ENCODE data around the gene UBE4A. TPM values are rescaled to one million over a fixed set of nuclear protein-coding genes. Genes with fewer than 3 reads are reported as not detected.

UBE4A gene
- total and polyA plus RNA-seq, 2 experiments from 2014 or later: 11.8 to 42.2 TPM

GRCh38 chr11:118379497-118379896, 20.1 kb downstream of the UBE4A start:
- peaks cover 40% of the 10 kb centered on the region for H3K36me3 ChIP-seq (ENCODE audit: insufficient read depth)

DNA sequence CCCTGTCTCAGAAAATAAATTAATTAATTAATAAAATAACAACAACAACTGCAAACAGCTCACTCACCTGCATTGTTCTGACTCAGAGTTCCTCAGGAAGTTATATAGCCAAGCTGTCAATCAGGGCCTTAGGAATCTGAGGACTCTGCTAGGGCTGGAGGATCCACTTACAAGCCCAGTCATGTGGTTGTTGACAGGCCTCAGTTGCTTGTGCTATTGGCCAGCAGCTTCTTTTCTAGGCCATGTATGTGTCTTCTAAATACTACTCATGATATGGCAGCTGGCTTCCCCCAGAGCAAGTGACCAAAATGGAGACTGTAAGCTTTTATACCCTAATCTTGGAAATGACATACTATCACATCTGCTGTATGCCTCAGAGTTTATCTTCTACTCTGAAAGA, 21.2 kb downstream of the UBE4A start:
- Histone ChIP-seq H3K4me1 (ENCODE audit: insufficient read depth) (no peaks in the 10 kb centered on the region), H3F3A (replicated peaks; ENCODE audit: low read depth) (no peaks in the 10 kb centered on the region), H3K9me2 (ENCODE audit: insufficient read depth) (no peaks in the 10 kb centered on the region), H3K79me2 (replicated peaks; ENCODE audit: insufficient read depth) (no peaks in the 10 kb centered on the region), H2AFZ (no peak overlapping the region), H3K36me3 (ENCODE audit: insufficient read depth) (peaks cover 51% of the 10 kb centered on the region), H3K4me3 (no peak overlapping the region), H3K4me2 (no peak overlapping the region), H3K27ac (ENCODE audit: low read depth) (no peak overlapping the region), H3K27me3 (ENCODE audit: insufficient read depth) (no peaks in the 10 kb centered on the region), H4K20me1 (replicated peaks; ENCODE audit: insufficient read depth) (0 out of 2 replicates have a peak, but pooled peaks cover 8% of the 10 kb centered on the region)
- Mint-ChIP-seq H3K36me3 (ENCODE audit: low read depth) (peaks cover 60% of the 10 kb centered on the region), H3K27ac (no peak overlapping the region), H3K9me3 (no peaks in the 10 kb centered on the region), H3K4me3 (no peak overlapping the region), H3K4me1 (no peaks in the 10 kb centered on the region), H3K27me3 (ENCODE audit: insufficient read depth, low read depth, poor library complexity) (no peaks in the 10 kb centered on the region)
- DNase-seq (ENCODE audit: low spot score): peak; percentile 9
- TF ChIP-seq POLR2AphosphoS5 (IDR thresholded peaks at IDR 0.05; ENCODE audit: low read depth) (no peak), EZH2 (IDR thresholded peaks at IDR 0.05; ENCODE audit: low read depth, unreplicated experiment) (no peak), NANOG (IDR thresholded peaks at IDR 0.05; ENCODE audit: borderline replicate concordance) (no peak), ZNF114 (CRISPR knock-in tag; IDR thresholded peaks at IDR 0.05) (no peak), EZH2phosphoT487 (IDR thresholded peaks at IDR 0.05; ENCODE audit: unreplicated experiment) (no peak)
- TF ChIP-seq, protein P1, sequence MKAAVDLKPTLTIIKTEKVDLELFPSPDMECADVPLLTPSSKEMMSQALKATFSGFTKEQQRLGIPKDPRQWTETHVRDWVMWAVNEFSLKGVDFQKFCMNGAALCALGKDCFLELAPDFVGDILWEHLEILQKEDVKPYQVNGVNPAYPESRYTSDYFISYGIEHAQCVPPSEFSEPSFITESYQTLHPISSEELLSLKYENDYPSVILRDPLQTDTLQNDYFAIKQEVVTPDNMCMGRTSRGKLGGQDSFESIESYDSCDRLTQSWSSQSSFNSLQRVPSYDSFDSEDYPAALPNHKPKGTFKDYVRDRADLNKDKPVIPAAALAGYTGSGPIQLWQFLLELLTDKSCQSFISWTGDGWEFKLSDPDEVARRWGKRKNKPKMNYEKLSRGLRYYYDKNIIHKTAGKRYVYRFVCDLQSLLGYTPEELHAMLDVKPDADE (IDR thresholded peaks at IDR 0.05): no peak
- no peak for ATAC-seq

More at GRCh38 chr11:118379497-118379896, 20.1 kb downstream of the UBE4A start:
- Histone ChIP-seq H3K4me3 (no peak overlapping the region), H3F3A (replicated peaks; ENCODE audit: low read depth) (no peaks in the 10 kb centered on the region), H3K9me2 (ENCODE audit: insufficient read depth) (no peaks in the 10 kb centered on the region), H3K4me2 (no peak overlapping the region), H4K20me1 (replicated peaks; ENCODE audit: insufficient read depth) (peaks cover 7% of the 10 kb centered on the region; the same call in 1 of the 2 replicates), H3K4me1 (ENCODE audit: insufficient read depth) (no peaks in the 10 kb centered on the region), H3K27me3 (ENCODE audit: insufficient read depth) (no peaks in the 10 kb centered on the region), H3K27ac (ENCODE audit: low read depth) (no peak overlapping the region), H3K79me2 (replicated peaks; ENCODE audit: insufficient read depth) (no peaks in the 10 kb centered on the region), H2AFZ (no peak overlapping the region)
- no peak for DNase-seq (ENCODE audit: low spot score)
- H3K9me3 Mint-ChIP-seq: no peaks in the 10 kb centered on the region
- no peaks in the 10 kb centered on the region for H3K27me3 Mint-ChIP-seq (ENCODE audit: insufficient read depth, low read depth, poor library complexity)
- peaks cover 61% of the 10 kb centered on the region for H3K36me3 Mint-ChIP-seq (ENCODE audit: low read depth)
- H3K4me3 Mint-ChIP-seq: no peak overlapping the region
- H3K4me1 Mint-ChIP-seq: no peaks in the 10 kb centered on the region
- TF ChIP-seq CTCF (conservative IDR thresholded peaks at IDR 0.05; ENCODE audit: low read depth in 2 of 2): no peak
- no peak for TF ChIP-seq ZNF114 (CRISPR knock-in tag; IDR thresholded peaks at IDR 0.05)
- TF ChIP-seq EZH2phosphoT487 (IDR thresholded peaks at IDR 0.05; ENCODE audit: unreplicated experiment): no peak
- no peak for TF ChIP-seq POLR2AphosphoS5 (IDR thresholded peaks at IDR 0.05; ENCODE audit: low read depth)
- no peak for ATAC-seq
- no peak overlapping the region for H3K27ac Mint-ChIP-seq

GRCh38 chr11:118382954-118383353, 23.6 kb downstream of the UBE4A start:
- Mint-ChIP-seq H3K27ac (no peak overlapping the region), H3K36me3 (ENCODE audit: low read depth) (peaks cover 62% of the 10 kb centered on the region), H3K27me3 (ENCODE audit: insufficient read depth, low read depth, poor library complexity) (no peaks in the 10 kb centered on the region), H3K4me1 (no peaks in the 10 kb centered on the region), H3K9me3 (no peaks in the 10 kb centered on the region), H3K4me3 (no peak overlapping the region)
- no peak for DNase-seq (ENCODE audit: low spot score)
- no peaks in the 10 kb centered on the region for H3K79me2 ChIP-seq (replicated peaks; ENCODE audit: insufficient read depth)
- H2AFZ ChIP-seq: no peak overlapping the region
- H3K4me3 ChIP-seq: no peak overlapping the region
- no peaks in the 10 kb centered on the region for H3K4me1 ChIP-seq (ENCODE audit: insufficient read depth)
- no peaks in the 10 kb centered on the region for H3K27me3 ChIP-seq (ENCODE audit: insufficient read depth)
- no peaks in the 10 kb centered on the region for H3K9me2 ChIP-seq (ENCODE audit: insufficient read depth)
- no peak overlapping the region for H3K4me2 ChIP-seq
- H3K27ac ChIP-seq (ENCODE audit: low read depth): no peak overlapping the region
- no peak for ATAC-seq
- H4K20me1 ChIP-seq (replicated peaks; ENCODE audit: insufficient read depth): 0 out of 2 replicates have a peak, but pooled peaks cover 8% of the 10 kb centered on the region
- peaks cover 63% of the 10 kb centered on the region for H3K36me3 ChIP-seq (ENCODE audit: insufficient read depth)
- no peaks in the 10 kb centered on the region for H3F3A ChIP-seq (replicated peaks; ENCODE audit: low read depth)
- TF ChIP-seq ZNF114 (CRISPR knock-in tag; IDR thresholded peaks at IDR 0.05): no peak
- no peak for TF ChIP-seq POLR2AphosphoS5 (IDR thresholded peaks at IDR 0.05; ENCODE audit: low read depth)
- TF ChIP-seq, protein P2, sequence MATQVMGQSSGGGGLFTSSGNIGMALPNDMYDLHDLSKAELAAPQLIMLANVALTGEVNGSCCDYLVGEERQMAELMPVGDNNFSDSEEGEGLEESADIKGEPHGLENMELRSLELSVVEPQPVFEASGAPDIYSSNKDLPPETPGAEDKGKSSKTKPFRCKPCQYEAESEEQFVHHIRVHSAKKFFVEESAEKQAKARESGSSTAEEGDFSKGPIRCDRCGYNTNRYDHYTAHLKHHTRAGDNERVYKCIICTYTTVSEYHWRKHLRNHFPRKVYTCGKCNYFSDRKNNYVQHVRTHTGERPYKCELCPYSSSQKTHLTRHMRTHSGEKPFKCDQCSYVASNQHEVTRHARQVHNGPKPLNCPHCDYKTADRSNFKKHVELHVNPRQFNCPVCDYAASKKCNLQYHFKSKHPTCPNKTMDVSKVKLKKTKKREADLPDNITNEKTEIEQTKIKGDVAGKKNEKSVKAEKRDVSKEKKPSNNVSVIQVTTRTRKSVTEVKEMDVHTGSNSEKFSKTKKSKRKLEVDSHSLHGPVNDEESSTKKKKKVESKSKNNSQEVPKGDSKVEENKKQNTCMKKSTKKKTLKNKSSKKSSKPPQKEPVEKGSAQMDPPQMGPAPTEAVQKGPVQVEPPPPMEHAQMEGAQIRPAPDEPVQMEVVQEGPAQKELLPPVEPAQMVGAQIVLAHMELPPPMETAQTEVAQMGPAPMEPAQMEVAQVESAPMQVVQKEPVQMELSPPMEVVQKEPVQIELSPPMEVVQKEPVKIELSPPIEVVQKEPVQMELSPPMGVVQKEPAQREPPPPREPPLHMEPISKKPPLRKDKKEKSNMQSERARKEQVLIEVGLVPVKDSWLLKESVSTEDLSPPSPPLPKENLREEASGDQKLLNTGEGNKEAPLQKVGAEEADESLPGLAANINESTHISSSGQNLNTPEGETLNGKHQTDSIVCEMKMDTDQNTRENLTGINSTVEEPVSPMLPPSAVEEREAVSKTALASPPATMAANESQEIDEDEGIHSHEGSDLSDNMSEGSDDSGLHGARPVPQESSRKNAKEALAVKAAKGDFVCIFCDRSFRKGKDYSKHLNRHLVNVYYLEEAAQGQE (IDR thresholded peaks at IDR 0.05; ENCODE audit: unreplicated experiment): no peak
- no peak for TF ChIP-seq CTCF (conservative IDR thresholded peaks at IDR 0.05; ENCODE audit: low read depth in 2 of 2)
- TF ChIP-seq CREB1 (CRISPR knock-in tag; IDR thresholded peaks at IDR 0.05; ENCODE audit: low read depth): no peak
